Osteocyte (in vitro differentiated cells): ENCODE results near the gene ASCC1. TPM values are rescaled to one million over a fixed set of nuclear protein-coding genes. Genes with fewer than 3 reads are reported as not detected.

Source experiments
- DNase-seq: peaks from one replicate; pipeline ENCODE4 v3.0.0; 2021; ENCODE audit warnings: mixed read lengths; ENCODE audit not compliant: unreplicated experiment; ENCODE audit errors: extremely low spot score
- H3K27ac Mint-ChIP-seq: one replicate; pipeline ENCODE4 v1.8.0; 2021; ENCODE audit warnings: mild to moderate bottlenecking, mixed read lengths; ENCODE audit not compliant: unreplicated experiment
- H3K27me3 Mint-ChIP-seq: one replicate; pipeline ENCODE4 v1.8.0; 2021; ENCODE audit warnings: mixed read lengths; ENCODE audit not compliant: unreplicated experiment
- H3K36me3 Mint-ChIP-seq: one replicate; pipeline ENCODE4 v1.8.0; 2021; ENCODE audit warnings: mixed read lengths; ENCODE audit not compliant: unreplicated experiment
- H3K4me1 Mint-ChIP-seq: one replicate; pipeline ENCODE4 v1.8.0; 2021; ENCODE audit warnings: mixed read lengths; ENCODE audit not compliant: unreplicated experiment
- H3K4me3 Mint-ChIP-seq: one replicate; pipeline ENCODE4 v1.8.0; 2021; ENCODE audit warnings: mild to moderate bottlenecking, moderate library complexity, mixed read lengths; ENCODE audit not compliant: unreplicated experiment
- H3K9me3 Mint-ChIP-seq: one replicate; pipeline ENCODE4 v1.8.0; 2021; ENCODE audit warnings: mixed read lengths; ENCODE audit not compliant: unreplicated experiment
- total RNA-seq: library from RNA; stranded (reverse); gene quantifications from 2 replicates; pipeline ENCODE4 v1.2.1, GENCODE V29; 2021
- TF ChIP-seq, protein P1 (sequence below): fragments of 200-600 bp; sonication (generic); IDR thresholded peaks from 2 replicates; pipeline ENCODE4 v1.5.0; 2021; ENCODE audit warnings: antibody characterized with exemption, mild to moderate bottlenecking, moderate library complexity

The ASCC1 gene
- total RNA-seq, 1 donor from 2014 or later, result 39.1 TPM

GRCh38 chr10:72059843-72060822 is 155.9 kb downstream of the ASCC1 start:
- Mint-ChIP-seq H3K4me1 (peaks cover 12% of the 10 kb centered on the region), H3K9me3 (no peaks in the 10 kb centered on the region), H3K36me3 (no peaks in the 10 kb centered on the region), H3K27ac (no peak overlapping the region), H3K4me3 (no peak overlapping the region), H3K27me3 (peaks cover 6% of the 10 kb centered on the region)
- TF ChIP-seq, protein P1, sequence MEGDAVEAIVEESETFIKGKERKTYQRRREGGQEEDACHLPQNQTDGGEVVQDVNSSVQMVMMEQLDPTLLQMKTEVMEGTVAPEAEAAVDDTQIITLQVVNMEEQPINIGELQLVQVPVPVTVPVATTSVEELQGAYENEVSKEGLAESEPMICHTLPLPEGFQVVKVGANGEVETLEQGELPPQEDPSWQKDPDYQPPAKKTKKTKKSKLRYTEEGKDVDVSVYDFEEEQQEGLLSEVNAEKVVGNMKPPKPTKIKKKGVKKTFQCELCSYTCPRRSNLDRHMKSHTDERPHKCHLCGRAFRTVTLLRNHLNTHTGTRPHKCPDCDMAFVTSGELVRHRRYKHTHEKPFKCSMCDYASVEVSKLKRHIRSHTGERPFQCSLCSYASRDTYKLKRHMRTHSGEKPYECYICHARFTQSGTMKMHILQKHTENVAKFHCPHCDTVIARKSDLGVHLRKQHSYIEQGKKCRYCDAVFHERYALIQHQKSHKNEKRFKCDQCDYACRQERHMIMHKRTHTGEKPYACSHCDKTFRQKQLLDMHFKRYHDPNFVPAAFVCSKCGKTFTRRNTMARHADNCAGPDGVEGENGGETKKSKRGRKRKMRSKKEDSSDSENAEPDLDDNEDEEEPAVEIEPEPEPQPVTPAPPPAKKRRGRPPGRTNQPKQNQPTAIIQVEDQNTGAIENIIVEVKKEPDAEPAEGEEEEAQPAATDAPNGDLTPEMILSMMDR, result no peak
- DNase-seq, result no peak

- H3K9me3 Mint-ChIP-seq, result no peaks in the 10 kb centered on the region
- H3K4me1 Mint-ChIP-seq, result peaks cover 12% of the 10 kb centered on the region
- no peak overlapping the region for H3K4me3 Mint-ChIP-seq
- TF ChIP-seq, protein P1, result no peak
- DNase-seq, result no peak
- H3K36me3 Mint-ChIP-seq, result no peaks in the 10 kb centered on the region
- H3K27ac Mint-ChIP-seq, result peak overlapping the region; percentile 29
- H3K27me3 Mint-ChIP-seq, result peaks cover 6% of the 10 kb centered on the region
Observed at GRCh38 chr10:72058989-72059842, 156.9 kb downstream of the ASCC1 start.

- no peak overlapping the region for H3K4me3 Mint-ChIP-seq
- H3K9me3 Mint-ChIP-seq, result no peaks in the 10 kb centered on the region
- TF ChIP-seq, protein P1, result no peak
- H3K36me3 Mint-ChIP-seq, result no peaks in the 10 kb centered on the region
- H3K27ac Mint-ChIP-seq, result no peak overlapping the region
- DNase-seq, result no peak
- peaks cover 6% of the 10 kb centered on the region for H3K27me3 Mint-ChIP-seq
- peaks cover 12% of the 10 kb centered on the region for H3K4me1 Mint-ChIP-seq
Observed at GRCh38 chr10:72058347-72058898, 157.7 kb downstream of the ASCC1 start.

DNA sequence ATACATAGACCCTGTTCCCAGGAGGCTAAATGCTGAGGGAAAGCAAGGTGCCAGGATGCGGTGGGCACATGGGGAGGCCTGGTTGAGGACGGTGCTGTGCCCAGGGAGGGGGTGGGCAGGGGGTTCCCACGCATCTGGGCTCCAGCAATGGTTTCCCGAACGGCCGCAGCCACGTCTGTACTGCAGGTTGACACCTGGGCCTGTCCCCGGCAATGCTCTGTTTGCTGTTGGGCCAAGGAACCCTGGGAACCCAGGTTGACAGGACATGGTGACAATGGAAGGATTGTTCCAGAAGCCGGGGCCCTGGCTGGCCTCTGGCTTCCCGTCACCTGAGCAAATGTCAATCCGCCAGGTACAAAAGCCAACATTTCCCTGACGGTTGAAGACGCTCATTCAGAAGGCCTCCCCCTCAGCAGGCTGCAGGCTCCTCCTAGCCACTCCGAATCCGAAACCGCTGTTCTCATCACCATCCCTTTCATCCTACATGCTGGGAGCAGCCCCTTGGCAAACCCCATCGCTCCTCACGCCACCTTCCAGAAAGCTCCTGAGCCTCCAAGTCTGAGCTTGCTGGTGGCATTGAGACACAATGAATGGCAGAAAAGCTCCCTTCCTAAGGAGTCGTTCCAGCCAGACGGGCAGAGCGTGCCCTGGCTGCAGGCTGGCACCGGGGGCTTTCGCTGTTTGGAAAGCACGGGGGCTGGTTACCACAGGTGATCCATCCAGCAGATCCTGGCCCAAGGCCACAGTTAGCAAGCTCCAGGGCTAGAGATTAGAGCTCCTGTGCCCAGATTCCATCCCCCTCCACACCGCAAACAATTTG is 158.9 kb downstream of the ASCC1 start:
- Mint-ChIP-seq H3K36me3 (no peaks in the 10 kb centered on the region), H3K27me3 (peaks cover 6% of the 10 kb centered on the region), H3K9me3 (no peaks in the 10 kb centered on the region), H3K27ac (no peak overlapping the region), H3K4me3 (no peak overlapping the region), H3K4me1 (peaks cover 12% of the 10 kb centered on the region)
- TF ChIP-seq, protein P1, result no peak
- no peak for DNase-seq
